Measurements from ENCODE around the gene VASH2.
"Not testable (repeated sequence)": the region's sequence is repeated elsewhere in the genome, so short reads cannot be mapped to it uniquely, and the experiment has no call there.

Gene VASH2

DNA sequence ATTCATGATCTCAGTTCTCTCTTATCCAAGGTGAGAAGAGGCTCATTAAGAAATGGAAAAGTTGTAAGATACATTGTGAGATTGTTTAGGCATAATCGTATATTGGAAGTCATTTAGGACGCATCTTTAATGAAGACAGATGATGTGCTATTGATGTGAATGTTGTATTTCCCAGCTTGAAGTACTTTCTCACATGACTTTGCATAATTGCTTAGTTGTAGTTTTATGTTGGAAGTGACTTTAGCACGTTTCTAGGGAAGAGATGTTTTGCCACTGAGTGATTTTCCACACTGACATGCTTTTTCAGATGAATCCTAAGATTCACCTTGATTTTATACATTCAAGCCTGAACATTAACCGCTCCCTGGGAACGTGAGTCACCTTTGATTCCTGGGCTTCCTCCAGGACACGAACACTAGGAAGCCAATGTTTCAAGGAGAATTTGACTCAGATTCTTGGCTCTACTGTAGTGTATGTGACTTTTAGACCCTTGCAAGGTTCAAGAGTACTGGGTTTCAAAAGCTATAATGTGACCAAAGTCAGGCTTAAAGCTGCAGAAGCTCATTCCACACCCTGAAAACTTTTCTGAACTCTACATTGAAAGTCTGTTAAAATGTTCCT is 37.5 kb downstream of the VASH2 start:
- Histone ChIP-seq H3K36me3 (ENCODE audit: control insufficient read depth in 2 of 2, insufficient read depth in 2 of 2, low read length in 2 of 2) (peaks cover 0 to 2% of the 10 kb centered on the region in 2 donors), H3K4me1 (ENCODE audit: control insufficient read depth in 2 of 2, insufficient read depth in 2 of 2, low read length in 2 of 2) (no peaks in the 10 kb centered on the region), H3K9me3 (ENCODE audit: control insufficient read depth in 2 of 2, low read length in 2 of 2) (no peaks in the 10 kb centered on the region), H3K9ac (ENCODE audit: low read depth in 1 of 2, low read length in 2 of 2) (no peak overlapping the region), H3K27ac (ENCODE audit: low read depth in 2 of 2, low read length in 2 of 2) (no peak overlapping the region), H3K27me3 (ENCODE audit: control insufficient read depth in 2 of 2, insufficient read depth in 2 of 2, low read length in 2 of 2) (no peaks in the 10 kb centered on the region), H3K4me3 (ENCODE audit: low read length in 2 of 2) (no peak overlapping the region)

DNA sequence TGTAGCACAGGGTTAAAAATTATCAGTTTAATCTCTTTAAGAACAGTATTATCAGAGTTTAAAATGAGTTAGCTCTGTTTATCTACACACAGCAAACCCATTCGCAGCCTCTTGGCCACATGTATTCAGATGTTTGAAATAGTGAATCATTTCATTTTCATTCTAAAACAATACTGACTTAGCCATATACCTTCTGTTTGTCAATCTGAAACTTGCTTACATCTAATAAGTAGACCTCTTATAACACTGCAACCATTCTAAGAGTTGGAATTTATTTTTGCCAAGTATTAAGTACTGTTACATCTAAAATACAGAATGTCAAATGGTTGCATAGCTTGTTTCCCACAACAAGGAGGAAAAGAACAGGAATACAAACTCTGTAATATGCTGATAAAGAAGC is 39.9 kb downstream of the VASH2 start:
- H3K9me3 ChIP-seq (ENCODE audit: control insufficient read depth in 2 of 2, low read length in 2 of 2): no peaks in the 10 kb centered on the region

GRCh38 chr1:212993960-212994359 is 43.6 kb downstream of the VASH2 start:
- H3K4me3 ChIP-seq (ENCODE audit: low read length in 2 of 2); H3K9ac ChIP-seq (ENCODE audit: low read depth in 1 of 2, low read length in 2 of 2); H3K27me3 ChIP-seq (ENCODE audit: control insufficient read depth in 2 of 2, insufficient read depth in 2 of 2, low read length in 2 of 2); H3K27ac ChIP-seq (ENCODE audit: low read depth in 2 of 2, low read length in 2 of 2); H3K9me3 ChIP-seq (ENCODE audit: control insufficient read depth in 2 of 2, low read length in 2 of 2); H3K4me1 ChIP-seq (ENCODE audit: control insufficient read depth in 2 of 2, insufficient read depth in 2 of 2, low read length in 2 of 2): not testable (repeated sequence)
- peaks cover 10 to 16% of the 10 kb centered on the region in 2 donors for H3K36me3 ChIP-seq (ENCODE audit: control insufficient read depth in 2 of 2, insufficient read depth in 2 of 2, low read length in 2 of 2)

More for the DNA sequence above, 39.9 kb downstream of the VASH2 start:
- no peak overlapping the region for H3K9ac ChIP-seq (ENCODE audit: low read depth in 1 of 2, low read length in 2 of 2)
- no peaks in the 10 kb centered on the region for H3K4me1 ChIP-seq (ENCODE audit: control insufficient read depth in 2 of 2, insufficient read depth in 2 of 2, low read length in 2 of 2)
- H3K36me3 ChIP-seq (ENCODE audit: control insufficient read depth in 2 of 2, insufficient read depth in 2 of 2, low read length in 2 of 2): peaks cover 0 to 10% of the 10 kb centered on the region in 2 donors
- H3K27me3 ChIP-seq (ENCODE audit: control insufficient read depth in 2 of 2, insufficient read depth in 2 of 2, low read length in 2 of 2): no peaks in the 10 kb centered on the region
- no peak overlapping the region for H3K4me3 ChIP-seq (ENCODE audit: low read length in 2 of 2)
- no peak overlapping the region for H3K27ac ChIP-seq (ENCODE audit: low read depth in 2 of 2, low read length in 2 of 2)

GRCh38 chr1:212994926-212995325 is 44.6 kb downstream of the VASH2 start:
- Histone ChIP-seq H3K9me3 (ENCODE audit: control insufficient read depth in 2 of 2, low read length in 2 of 2) (no peaks in the 10 kb centered on the region), H3K36me3 (ENCODE audit: control insufficient read depth in 2 of 2, insufficient read depth in 2 of 2, low read length in 2 of 2) (peaks cover 14 to 20% of the 10 kb centered on the region in 2 donors), H3K9ac (ENCODE audit: low read depth in 1 of 2, low read length in 2 of 2) (no peak overlapping the region)

GRCh38 chr1:213003256-213003655 is 52.9 kb downstream of the VASH2 start:
- H3K36me3 ChIP-seq (ENCODE audit: control insufficient read depth in 2 of 2, insufficient read depth in 2 of 2, low read length in 2 of 2): peaks cover 18 to 35% of the 10 kb centered on the region in 2 donors

More at GRCh38 chr1:212994926-212995325, 44.6 kb downstream of the VASH2 start:
- Histone ChIP-seq H3K27me3 (ENCODE audit: control insufficient read depth in 2 of 2, insufficient read depth in 2 of 2, low read length in 2 of 2) (no peaks in the 10 kb centered on the region), H3K27ac (ENCODE audit: low read depth in 2 of 2, low read length in 2 of 2) (no peak overlapping the region), H3K4me3 (ENCODE audit: low read length in 2 of 2) (no peak overlapping the region), H3K4me1 (ENCODE audit: control insufficient read depth in 2 of 2, insufficient read depth in 2 of 2, low read length in 2 of 2) (no peaks in the 10 kb centered on the region)

GRCh38 chr1:213008564-213008963 is 58.2 kb downstream of the VASH2 start:
- no peaks in the 10 kb centered on the region for H3K4me1 ChIP-seq (ENCODE audit: control insufficient read depth in 2 of 2, insufficient read depth in 2 of 2, low read length in 2 of 2)
- no peak overlapping the region for H3K27ac ChIP-seq (ENCODE audit: low read depth in 2 of 2, low read length in 2 of 2)
- no peak overlapping the region for H3K9ac ChIP-seq (ENCODE audit: low read depth in 1 of 2, low read length in 2 of 2)
- H3K36me3 ChIP-seq (ENCODE audit: control insufficient read depth in 2 of 2, insufficient read depth in 2 of 2, low read length in 2 of 2): peaks cover 11 to 30% of the 10 kb centered on the region in 2 donors
- H3K4me3 ChIP-seq (ENCODE audit: low read length in 2 of 2): no peak overlapping the region
- no peaks in the 10 kb centered on the region for H3K9me3 ChIP-seq (ENCODE audit: control insufficient read depth in 2 of 2, low read length in 2 of 2)
- no peaks in the 10 kb centered on the region for H3K27me3 ChIP-seq (ENCODE audit: control insufficient read depth in 2 of 2, insufficient read depth in 2 of 2, low read length in 2 of 2)

More at GRCh38 chr1:213003256-213003655, 52.9 kb downstream of the VASH2 start:
- Histone ChIP-seq H3K4me3 (ENCODE audit: low read length in 2 of 2) (no peak overlapping the region), H3K27ac (ENCODE audit: low read depth in 2 of 2, low read length in 2 of 2) (no peak overlapping the region), H3K9me3 (ENCODE audit: control insufficient read depth in 2 of 2, low read length in 2 of 2) (no peaks in the 10 kb centered on the region), H3K4me1 (ENCODE audit: control insufficient read depth in 2 of 2, insufficient read depth in 2 of 2, low read length in 2 of 2) (no peaks in the 10 kb centered on the region), H3K9ac (ENCODE audit: low read depth in 1 of 2, low read length in 2 of 2) (no peak overlapping the region), H3K27me3 (ENCODE audit: control insufficient read depth in 2 of 2, insufficient read depth in 2 of 2, low read length in 2 of 2) (no peaks in the 10 kb centered on the region)

GRCh38 chr1:213014642-213015041 is 64.3 kb downstream of the VASH2 start:
- Histone ChIP-seq H3K9ac (ENCODE audit: low read depth in 1 of 2, low read length in 2 of 2) (peak overlapping the region; percentile 83 to 90), H3K27me3 (ENCODE audit: control insufficient read depth in 2 of 2, insufficient read depth in 2 of 2, low read length in 2 of 2) (no peaks in the 10 kb centered on the region), H3K27ac (ENCODE audit: low read depth in 2 of 2, low read length in 2 of 2) (peak overlapping the region; percentile 83 to 92), H3K9me3 (ENCODE audit: control insufficient read depth in 2 of 2, low read length in 2 of 2) (no peaks in the 10 kb centered on the region), H3K4me1 (ENCODE audit: control insufficient read depth in 2 of 2, insufficient read depth in 2 of 2, low read length in 2 of 2) (peaks cover 0 to 3% of the 10 kb centered on the region in 2 donors), H3K4me3 (ENCODE audit: low read length in 2 of 2) (peak overlapping the region; percentile 88 to 93), H3K36me3 (ENCODE audit: control insufficient read depth in 2 of 2, insufficient read depth in 2 of 2, low read length in 2 of 2) (peaks cover 0 to 10% of the 10 kb centered on the region in 2 donors)

DNA sequence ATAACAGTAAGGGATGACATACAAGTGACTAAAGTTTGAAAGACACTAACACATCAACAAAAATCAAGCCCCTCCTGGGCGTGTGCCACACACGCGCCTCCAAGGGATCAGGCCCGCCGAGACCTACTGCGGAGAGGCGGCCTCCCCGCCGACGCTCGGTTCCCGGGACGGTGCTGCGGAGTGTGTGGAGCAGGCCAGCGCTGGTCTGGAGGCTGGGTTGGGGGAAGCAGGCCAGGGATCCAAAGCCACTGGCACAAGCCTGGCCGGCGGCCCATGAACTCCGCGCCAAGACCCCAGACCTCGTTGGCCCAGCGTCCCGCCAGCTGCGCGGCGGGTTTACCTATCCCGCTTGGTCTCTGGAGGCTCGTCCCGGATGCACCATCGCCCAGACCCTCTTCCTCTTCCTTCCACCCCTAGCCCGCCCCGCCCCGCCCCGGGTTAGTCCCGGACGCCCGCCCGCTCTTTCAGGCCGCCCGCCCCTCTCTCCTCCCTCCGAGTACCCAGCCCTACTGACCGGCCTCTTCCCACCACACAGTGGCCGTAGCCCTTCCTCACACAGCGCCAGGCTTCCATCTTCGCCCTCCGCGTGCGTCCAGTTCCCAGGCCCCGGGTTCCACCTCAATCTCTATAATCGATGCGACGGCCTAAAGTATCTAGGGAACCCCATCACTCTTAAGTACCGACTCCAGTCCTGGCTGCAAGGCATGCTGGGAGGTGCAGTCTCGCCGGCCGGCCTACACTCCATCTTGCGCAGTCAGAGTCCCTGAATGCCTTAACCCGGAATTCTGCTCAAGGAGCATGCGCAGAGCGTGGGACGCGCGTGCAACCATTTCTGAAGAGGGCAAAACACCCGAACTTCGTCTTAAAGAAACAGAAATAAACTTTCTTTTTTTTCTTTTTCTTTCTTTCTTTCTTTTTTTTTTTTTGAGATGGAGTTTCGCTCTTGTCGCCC is 65.0 kb downstream of the VASH2 start, which contains the start of gene ANGEL2:
ANGEL2 (minus strand) TSS at position 769 of the 952 bp plus-strand sequence; CDS start at position 573, 196 bp downstream.
- Histone ChIP-seq H3K27me3 (ENCODE audit: control insufficient read depth in 2 of 2, insufficient read depth in 2 of 2, low read length in 2 of 2) (no peaks in the 10 kb centered on the region), H3K27ac (ENCODE audit: low read depth in 2 of 2, low read length in 2 of 2) (peak within 1 kb of the TSS; percentile 83 to 92), H3K9ac (ENCODE audit: low read depth in 1 of 2, low read length in 2 of 2) (peak within 1 kb of the TSS; percentile 83 to 90), H3K4me3 (ENCODE audit: low read length in 2 of 2) (peak within 1 kb of the TSS; percentile 88 to 93), H3K4me1 (ENCODE audit: control insufficient read depth in 2 of 2, insufficient read depth in 2 of 2, low read length in 2 of 2) (peaks cover 0 to 3% of the 10 kb centered on the region in 2 donors), H3K9me3 (ENCODE audit: control insufficient read depth in 2 of 2, low read length in 2 of 2) (no peaks in the 10 kb centered on the region), H3K36me3 (ENCODE audit: control insufficient read depth in 2 of 2, insufficient read depth in 2 of 2, low read length in 2 of 2) (peaks cover 0 to 10% of the 10 kb centered on the region in 2 donors)

DNA sequence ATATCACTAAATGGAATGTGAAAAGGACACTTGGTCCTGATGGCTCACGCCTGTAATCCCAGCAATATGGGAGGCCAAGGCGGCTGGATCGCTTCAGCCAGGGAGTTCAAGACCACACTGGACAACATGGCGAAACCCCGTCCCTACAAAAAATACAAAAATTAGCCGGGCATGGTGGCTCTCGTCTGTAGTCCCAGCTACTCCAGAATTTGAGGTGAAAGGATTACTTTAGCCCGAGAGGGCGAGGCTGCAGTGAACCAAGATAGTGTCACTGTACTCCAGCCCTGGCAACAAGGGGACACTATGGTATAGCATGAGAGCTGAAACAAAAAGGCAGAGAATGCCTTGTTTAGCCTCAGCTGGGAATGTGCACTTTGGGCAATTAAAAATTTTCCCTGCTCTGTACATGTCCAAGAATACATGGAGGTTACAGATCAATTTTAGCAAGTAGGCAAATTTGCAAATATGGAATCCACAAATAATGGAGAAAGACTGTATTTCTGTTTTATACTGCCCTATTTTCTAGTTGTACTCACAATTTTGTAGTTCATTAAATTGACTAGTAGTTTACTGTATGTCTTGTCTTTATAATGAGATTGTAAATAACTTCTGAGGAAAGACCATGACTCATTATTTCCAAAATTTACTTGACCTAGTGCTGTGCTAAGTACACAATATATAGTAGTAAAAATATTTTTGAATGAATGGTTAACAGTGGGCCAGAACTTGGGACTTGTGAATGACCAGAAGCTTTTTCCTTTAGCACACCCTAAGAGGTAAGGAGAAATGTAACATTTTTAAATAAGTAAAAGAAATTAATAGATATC is 67.3 kb downstream of the VASH2 start:
- Histone ChIP-seq H3K27me3 (ENCODE audit: control insufficient read depth in 2 of 2, insufficient read depth in 2 of 2, low read length in 2 of 2) (peaks cover 0 to 2% of the 10 kb centered on the region in 2 donors), H3K27ac (ENCODE audit: low read depth in 2 of 2, low read length in 2 of 2) (no peak overlapping the region), H3K4me3 (ENCODE audit: low read length in 2 of 2) (no peak overlapping the region), H3K36me3 (ENCODE audit: control insufficient read depth in 2 of 2, insufficient read depth in 2 of 2, low read length in 2 of 2) (peaks cover 0 to 4% of the 10 kb centered on the region in 2 donors), H3K4me1 (ENCODE audit: control insufficient read depth in 2 of 2, insufficient read depth in 2 of 2, low read length in 2 of 2) (peaks cover 0 to 3% of the 10 kb centered on the region in 2 donors), H3K9ac (ENCODE audit: low read depth in 1 of 2, low read length in 2 of 2) (no peak overlapping the region), H3K9me3 (ENCODE audit: control insufficient read depth in 2 of 2, low read length in 2 of 2) (no peaks in the 10 kb centered on the region)

Data from mucosa of rectum (tissue), 2 donors.